Astrocyte (in vitro differentiated cells and primary cell): ENCODE results near the gene MEGF6.

ENCODE experiments used
- EZH2 ChIP-seq: IDR thresholded peaks from 2 replicates; pipeline ENCODE4 v1.6.1; 2012; ENCODE audit warnings: mild to moderate bottlenecking, low read length, inconsistent platforms; ENCODE audit not compliant: insufficient read depth
- TF ChIP-seq, protein P1 (sequence below): IDR thresholded peaks from 2 replicates; pipeline ENCODE4 v1.5.1; 2011; ENCODE audit warnings: low read depth, mild to moderate bottlenecking, inconsistent platforms, low read length, moderate library complexity; ENCODE audit not compliant: insufficient read depth

DNA sequence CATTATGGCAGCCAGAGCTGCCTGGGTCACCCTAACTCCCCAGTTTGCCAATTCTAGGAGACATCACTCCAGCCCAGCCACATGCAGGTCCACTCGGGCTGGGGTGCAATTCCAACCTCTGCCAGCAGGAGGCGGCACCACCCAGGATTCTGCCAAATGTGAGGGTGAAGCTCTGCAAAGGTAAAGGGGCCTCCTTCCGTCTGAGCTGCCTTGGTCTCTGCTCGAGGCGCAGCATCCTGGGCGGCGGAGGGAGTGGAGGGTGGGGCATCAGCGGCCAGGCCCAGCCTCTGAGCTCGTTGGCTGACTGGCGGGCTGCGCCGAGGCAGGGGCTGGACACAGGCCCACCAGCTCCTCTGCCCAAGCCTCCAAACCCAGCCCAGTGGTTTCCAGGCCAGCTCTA, 93.1 kb downstream of the MEGF6 start:
- TF ChIP-seq, protein P1, sequence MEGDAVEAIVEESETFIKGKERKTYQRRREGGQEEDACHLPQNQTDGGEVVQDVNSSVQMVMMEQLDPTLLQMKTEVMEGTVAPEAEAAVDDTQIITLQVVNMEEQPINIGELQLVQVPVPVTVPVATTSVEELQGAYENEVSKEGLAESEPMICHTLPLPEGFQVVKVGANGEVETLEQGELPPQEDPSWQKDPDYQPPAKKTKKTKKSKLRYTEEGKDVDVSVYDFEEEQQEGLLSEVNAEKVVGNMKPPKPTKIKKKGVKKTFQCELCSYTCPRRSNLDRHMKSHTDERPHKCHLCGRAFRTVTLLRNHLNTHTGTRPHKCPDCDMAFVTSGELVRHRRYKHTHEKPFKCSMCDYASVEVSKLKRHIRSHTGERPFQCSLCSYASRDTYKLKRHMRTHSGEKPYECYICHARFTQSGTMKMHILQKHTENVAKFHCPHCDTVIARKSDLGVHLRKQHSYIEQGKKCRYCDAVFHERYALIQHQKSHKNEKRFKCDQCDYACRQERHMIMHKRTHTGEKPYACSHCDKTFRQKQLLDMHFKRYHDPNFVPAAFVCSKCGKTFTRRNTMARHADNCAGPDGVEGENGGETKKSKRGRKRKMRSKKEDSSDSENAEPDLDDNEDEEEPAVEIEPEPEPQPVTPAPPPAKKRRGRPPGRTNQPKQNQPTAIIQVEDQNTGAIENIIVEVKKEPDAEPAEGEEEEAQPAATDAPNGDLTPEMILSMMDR = peak; percentile 39
- TF ChIP-seq EZH2 = no peak
